GM10266 (cell line): Measurements from ENCODE around the gene TPO.

Experiments
- DNase-seq: peaks from one replicate; pipeline ENCODE4 v3.0.0; 2012; ENCODE audit errors: extremely low spot score
- CTCF ChIP-seq: IDR thresholded peaks from 2 replicates; pipeline ENCODE4 v1.5.1; 2012; ENCODE audit warnings: mild to moderate bottlenecking, low read depth; ENCODE audit not compliant: control insufficient read depth, insufficient read depth; ENCODE audit errors: missing control alignments

TPO gene

GRCh38 chr2:1542971-1543370 is 129.7 kb downstream of the TPO start:
- DNase-seq = no peak
- TF ChIP-seq CTCF = no peak

GRCh38 chr2:1543776-1544477 is 130.7 kb downstream of the TPO start:
- no peak for TF ChIP-seq CTCF

GRCh38 chr2:1544478-1545069 is 131.3 kb downstream of the TPO start:
- no peak for DNase-seq
- TF ChIP-seq CTCF = no peak

More at GRCh38 chr2:1543776-1544477, 130.7 kb downstream of the TPO start:
- no peak for DNase-seq

GRCh38 chr2:1546023-1546591 is 132.8 kb downstream of the TPO start:
- peak; percentile 42 for DNase-seq
- peak; percentile 51 for TF ChIP-seq CTCF

- DNase-seq = peak; percentile 9
- TF ChIP-seq CTCF = peak; percentile 26
Observed at GRCh38 chr2:1546901-1547300, 133.6 kb downstream of the TPO start.

- no peak for DNase-seq
- no peak for TF ChIP-seq CTCF
Observed at GRCh38 chr2:1548910-1549673, 135.8 kb downstream of the TPO start.
